Ramos (cell line): ENCODE measurements around the gene TMPRSS13.

ENCODE experiments used
- in situ Hi-C: fragments of 300-500 bp; cut with MboI; formaldehyde crosslinking; loops from one replicate; pipeline ENCODE4 v1.14.3; 2022; ENCODE audit warnings: low sequenced_read_pairs; ENCODE audit not compliant: unreplicated experiment

The TMPRSS13 gene

DNA sequence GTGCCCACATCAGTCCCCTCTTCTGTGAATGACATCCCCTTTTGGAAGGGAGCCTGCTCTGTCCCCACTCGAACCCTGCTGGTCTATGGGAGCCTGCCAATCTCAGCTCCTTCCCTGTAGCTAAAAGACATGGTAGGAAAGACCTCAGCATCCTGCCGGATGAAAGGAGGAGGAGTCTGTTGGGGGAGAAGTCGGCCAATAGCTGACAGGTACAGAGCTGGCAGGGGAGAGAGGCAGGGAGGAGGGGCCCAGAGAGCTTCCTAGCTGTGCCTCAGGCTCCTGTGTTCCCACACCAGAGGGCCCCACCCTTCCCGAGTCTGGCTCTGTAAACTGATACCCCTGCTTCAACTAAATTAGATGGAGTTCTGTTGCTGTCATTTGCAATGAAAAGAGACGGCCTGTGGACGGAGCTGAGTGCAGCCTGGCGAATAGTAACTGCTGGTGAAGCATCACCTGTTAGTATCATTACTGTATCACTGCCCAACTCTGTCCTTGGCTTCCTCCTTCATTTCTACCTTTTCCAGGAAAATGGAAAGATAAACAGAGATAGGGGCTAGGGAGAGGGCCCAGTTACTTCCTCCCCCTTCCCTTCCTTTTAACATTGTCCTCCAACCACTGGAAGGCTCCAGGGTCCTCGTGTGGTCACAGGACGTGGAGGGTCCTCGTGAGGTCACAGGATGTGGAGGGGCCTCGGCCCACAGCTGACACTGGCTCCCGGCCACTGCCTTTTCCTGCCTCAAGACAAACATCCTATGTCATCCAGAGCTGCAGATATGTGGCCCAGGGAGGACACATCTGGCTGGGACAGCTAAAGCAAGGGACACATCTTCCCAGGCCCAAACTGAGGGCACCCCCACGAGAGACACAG, 67.8 kb downstream of the TMPRSS13 start:
- in situ Hi-C loops, result no loop called here

DNA sequence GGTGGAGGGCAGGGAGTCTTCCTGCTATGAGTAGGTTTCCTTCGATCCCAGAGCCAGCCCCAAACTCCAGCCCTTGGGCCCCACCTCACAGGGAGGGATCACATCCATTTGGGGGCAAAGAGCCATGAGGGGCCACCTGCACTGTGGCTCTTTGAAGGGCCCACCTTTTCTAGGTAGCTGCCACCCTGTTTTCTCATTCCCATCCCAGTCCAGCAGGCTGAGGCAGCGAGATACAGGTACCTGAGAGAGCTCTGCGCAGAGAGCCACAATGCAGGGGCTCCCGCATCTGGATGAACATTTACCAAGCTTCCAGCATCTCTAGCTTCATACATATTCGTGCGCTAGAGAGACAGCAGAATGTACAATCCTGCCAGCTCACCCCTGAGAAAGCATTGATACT, 69.1 kb downstream of the TMPRSS13 start:
- in situ Hi-C loops, result no loop called here

- in situ Hi-C loops, result no loop called here
Observed at GRCh38 chr11:117859488-117860112, 69.6 kb downstream of the TMPRSS13 start.

DNA sequence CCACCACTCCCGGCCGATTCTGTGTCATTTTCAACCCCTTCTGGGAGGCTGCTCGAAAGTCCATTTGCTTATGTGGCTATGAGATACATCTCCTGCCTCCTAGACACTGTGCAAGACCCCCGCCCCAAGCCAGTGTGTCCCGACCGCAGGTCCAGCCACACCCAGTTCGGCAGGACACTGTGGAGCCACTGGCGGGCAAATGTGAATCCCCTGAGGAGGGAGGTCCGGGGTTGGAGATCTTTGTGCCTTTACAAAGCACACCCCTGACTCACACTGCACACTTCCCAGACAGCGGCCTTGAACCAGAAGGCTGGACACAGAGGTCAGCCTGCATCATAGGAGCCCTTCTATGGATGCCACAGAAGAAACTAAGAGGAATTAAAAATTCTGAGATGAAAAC, 70.1 kb downstream of the TMPRSS13 start:
- in situ Hi-C loops, result no loop called here

GRCh38 chr11:117857734-117858414, 71.3 kb downstream of the TMPRSS13 start:
- in situ Hi-C loops, result no loop called here

DNA sequence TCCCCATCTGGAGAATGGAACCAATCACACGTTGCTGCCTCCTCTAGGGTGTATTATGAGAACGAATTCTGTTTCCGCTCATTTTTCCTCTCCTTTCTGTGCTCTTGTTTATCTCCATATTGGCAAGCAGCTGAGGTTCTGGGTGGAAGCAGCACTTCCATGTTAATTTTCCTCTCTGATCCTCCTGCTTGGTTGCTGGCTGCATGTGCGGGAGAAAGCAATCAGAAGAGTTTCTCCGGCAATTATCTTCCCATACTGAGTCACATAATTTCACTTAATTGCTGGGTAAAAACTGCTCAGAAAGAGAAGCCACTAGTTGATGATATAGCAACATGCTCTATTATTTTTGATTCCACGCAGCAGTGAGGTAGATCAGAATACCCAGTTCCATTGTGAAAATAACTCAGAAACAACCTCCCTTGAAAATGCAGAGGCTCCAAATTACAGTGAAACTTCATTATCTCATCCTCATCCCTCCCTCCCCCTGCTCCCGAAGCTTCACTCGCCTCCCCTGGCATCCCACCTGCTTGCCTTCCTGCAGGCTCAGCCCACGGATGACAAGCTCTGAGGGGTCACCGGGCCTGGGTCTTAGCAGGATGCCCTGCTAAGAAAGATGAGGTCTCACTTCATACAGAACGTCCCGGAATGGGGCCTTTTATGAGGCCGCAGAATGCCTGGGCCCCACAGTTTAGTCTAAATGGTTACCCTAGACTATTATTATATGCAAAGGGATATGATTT, 73.1 kb downstream of the TMPRSS13 start:
- in situ Hi-C loops, result no loop called here

GRCh38 chr11:117855186-117855845, 73.9 kb downstream of the TMPRSS13 start:
- in situ Hi-C loops, result no loop called here

DNA sequence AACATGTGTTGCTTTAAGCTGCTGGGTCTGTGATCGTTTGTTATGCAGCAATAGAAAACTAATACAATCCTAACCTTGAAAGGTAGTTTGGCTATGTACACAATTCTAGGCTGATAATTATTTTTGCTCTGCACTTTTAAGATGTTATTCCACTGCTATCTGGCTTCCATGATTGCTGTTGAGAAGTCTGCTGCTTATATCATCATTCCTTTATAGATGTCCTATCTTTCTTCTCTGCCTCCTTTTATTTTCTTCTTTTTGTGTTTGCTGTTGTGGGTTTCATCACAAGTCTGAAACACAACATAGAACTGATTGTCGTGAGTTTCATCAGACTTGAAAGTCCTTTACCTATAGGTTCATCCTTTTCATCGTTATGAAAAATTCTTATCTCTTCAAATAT, 76.9 kb downstream of the TMPRSS13 start:
- in situ Hi-C loops, result no loop called here

DNA sequence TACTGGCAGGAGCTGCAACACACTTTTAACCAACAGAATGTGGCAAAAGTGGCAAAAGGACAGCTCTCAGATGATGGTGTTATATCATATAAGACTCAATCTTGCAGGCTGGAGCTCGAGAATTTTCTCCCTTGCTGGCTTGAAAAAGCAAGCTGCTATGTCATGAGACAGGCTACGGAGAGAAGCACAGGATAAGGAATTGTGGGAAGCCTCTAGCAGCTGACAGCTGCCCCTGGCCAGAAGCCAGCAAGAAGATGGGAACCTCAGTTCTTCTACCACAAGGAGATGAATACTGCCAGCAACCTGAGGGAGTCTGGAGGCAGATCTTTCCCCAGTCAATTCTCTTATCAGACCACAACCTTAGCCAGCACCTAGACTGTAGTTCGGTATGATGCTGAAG, 77.3 kb downstream of the TMPRSS13 start:
- in situ Hi-C loops, result no loop called here

GRCh38 chr11:117851106-117851505, 78.1 kb downstream of the TMPRSS13 start:
- in situ Hi-C loops, result no loop called here
